Astrocyte of the cerebellum (primary cell): ENCODE data around the gene TTN.

Experiments used
- DNase-seq: peaks from one replicate; pipeline ENCODE4 v3.0.0-alpha.2; 2011; ENCODE audit warnings: low read depth
- H3K4me3 ChIP-seq: 2 replicates; pipeline ENCODE4 v1.5.1; 2011; ENCODE audit warnings: mild to moderate bottlenecking, low read depth, low read length, moderate library complexity
- in situ Hi-C: cut with HindIII; loops from 2 replicates; pipeline ENCODE4 v1.10.0; 2017; ENCODE audit warnings: low sequenced_read_pairs
- TF ChIP-seq, protein P1 (sequence below): IDR thresholded peaks from 2 replicates; pipeline ENCODE4 v1.5.1; 2012; ENCODE audit warnings: low read length, low read depth, moderate library complexity, mild to moderate bottlenecking; ENCODE audit errors: missing control alignments

TTN gene

DNA sequence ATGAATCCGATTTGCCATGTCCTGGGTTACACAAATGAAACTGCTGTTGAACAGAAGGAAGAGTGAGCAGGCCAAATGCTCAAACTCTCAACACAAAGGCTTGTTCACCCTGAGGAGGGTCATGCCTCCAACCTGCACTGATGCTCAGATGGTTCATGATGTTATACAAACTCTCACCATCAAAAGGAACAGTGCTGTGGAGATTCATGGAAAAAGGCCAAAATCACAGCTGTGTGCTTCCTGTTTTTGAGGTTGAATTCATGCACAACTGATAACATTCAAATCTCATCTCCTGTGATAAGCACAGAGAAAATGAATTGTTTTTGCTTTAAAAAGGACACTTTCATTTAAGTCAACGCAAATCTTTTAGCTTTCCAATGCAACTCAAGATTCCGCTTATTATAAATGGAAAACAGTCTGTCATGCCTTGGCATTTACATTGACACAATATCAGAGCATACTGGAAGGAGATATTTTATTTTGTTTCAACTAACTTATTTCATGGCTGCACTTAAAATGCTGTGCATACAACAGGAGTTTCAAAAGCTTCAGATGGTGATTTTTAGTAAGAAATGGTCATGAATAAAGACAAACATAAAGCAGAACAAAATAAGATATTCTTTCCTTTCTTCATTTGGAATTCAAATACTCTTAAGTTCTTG is 22.2 kb upstream of the TTN start:
- TF ChIP-seq, protein P1, sequence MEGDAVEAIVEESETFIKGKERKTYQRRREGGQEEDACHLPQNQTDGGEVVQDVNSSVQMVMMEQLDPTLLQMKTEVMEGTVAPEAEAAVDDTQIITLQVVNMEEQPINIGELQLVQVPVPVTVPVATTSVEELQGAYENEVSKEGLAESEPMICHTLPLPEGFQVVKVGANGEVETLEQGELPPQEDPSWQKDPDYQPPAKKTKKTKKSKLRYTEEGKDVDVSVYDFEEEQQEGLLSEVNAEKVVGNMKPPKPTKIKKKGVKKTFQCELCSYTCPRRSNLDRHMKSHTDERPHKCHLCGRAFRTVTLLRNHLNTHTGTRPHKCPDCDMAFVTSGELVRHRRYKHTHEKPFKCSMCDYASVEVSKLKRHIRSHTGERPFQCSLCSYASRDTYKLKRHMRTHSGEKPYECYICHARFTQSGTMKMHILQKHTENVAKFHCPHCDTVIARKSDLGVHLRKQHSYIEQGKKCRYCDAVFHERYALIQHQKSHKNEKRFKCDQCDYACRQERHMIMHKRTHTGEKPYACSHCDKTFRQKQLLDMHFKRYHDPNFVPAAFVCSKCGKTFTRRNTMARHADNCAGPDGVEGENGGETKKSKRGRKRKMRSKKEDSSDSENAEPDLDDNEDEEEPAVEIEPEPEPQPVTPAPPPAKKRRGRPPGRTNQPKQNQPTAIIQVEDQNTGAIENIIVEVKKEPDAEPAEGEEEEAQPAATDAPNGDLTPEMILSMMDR = no peak
- no peak for DNase-seq
- H3K4me3 ChIP-seq = no peak overlapping the region
- in situ Hi-C loops = no loop called here

DNA sequence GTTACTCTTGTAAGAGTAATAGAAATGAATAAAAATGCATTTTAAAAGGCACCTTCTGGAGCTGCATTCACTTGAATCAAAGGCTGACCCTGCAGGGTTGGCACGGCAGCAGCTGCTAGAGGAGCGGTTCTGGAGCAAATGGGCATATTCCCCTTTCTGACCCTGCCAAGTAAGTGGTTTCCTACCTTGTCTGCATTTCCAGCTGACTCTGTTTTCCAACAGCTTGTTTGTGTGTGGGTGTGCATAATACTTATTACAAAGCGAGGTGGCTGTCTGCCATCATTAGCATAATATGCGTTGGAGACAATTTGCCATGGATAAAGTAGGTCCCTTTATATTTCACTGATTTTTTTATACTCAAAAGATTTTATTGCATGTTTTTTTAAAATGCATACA is 21.3 kb upstream of the TTN start:
- in situ Hi-C loops = no loop called here
- TF ChIP-seq, protein P1 = no peak
- no peak overlapping the region for H3K4me3 ChIP-seq
- DNase-seq = no peak

DNA sequence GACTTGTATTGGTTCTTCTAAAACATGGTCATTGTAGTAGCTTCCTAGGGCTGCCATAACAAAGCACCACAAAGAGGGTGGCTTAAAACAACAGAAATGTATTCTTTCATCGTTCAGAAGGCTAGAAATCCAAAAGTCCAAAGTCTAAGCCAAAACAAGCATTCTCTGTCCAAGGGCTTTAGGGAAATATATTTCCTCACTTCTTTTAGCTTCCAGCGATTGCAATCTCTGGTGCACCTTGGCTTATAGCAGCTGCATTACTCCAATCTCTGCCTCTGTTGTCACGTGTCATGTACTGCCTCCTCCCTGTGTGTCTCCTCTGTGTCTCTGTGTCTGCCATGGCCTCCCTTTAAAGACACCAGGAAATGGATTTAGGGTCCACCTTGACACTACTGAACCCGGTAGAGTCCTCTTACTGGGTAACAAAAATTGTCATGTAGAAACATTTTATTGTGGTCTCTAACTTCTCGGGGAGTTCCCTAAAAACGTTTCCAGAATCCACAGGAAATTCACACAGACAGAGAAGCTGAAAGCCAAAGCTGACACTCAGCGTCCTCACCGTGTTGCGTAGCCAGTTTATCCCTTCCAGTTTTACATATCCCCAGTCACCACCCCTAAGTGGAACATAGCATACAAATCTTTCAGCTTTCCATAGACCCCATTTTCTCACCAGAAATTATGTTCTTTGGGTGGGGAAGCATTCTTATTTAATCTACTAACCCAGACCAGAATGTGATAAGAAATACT is 20.7 kb upstream of the TTN start:
- TF ChIP-seq, protein P1 = no peak
- no peak for DNase-seq
- in situ Hi-C loops = no loop called here
- no peak overlapping the region for H3K4me3 ChIP-seq

DNA sequence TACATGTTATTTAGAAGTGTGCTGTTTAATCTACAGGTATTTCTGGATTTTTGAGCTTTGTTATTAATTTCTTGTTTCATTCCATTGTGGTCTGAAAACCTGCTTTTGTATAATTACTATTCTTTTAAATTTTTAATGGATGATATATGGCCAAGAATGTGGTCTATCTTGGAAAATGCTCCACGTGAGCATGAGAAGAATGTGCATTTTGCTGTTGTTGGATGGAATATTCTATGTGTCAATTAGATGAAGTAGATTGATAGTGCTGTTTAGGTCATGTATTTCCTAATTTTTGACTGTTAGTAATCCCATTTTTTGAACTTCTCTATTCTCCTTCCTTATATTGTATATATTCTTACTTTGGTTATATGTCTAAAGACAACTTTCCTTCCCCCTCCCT is 19.9 kb upstream of the TTN start:
- H3K4me3 ChIP-seq = no peak overlapping the region
- DNase-seq = no peak
- TF ChIP-seq, protein P1 = no peak
- in situ Hi-C loops = no loop called here

DNA sequence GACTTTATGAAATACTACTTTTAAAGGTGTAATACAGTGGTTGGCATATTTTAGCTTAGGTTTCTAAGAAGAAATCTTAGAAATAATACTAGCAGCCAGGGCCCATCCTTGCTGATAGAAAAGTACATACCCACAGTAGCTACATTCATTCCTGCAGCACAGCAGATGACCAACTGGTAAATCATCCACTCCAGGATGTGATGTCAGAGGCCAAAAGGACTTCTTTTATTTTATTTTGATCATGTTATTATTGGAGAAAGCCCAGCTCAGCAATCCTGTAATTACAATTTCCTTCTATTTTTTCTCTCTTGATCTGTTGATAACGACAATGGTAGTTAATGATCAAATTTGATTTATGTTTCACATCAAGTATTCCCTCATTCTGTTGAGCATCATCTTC is 18.0 kb upstream of the TTN start:
- in situ Hi-C loops = no loop called here
- DNase-seq = no peak
- TF ChIP-seq, protein P1 = no peak
- H3K4me3 ChIP-seq = no peak overlapping the region

DNA sequence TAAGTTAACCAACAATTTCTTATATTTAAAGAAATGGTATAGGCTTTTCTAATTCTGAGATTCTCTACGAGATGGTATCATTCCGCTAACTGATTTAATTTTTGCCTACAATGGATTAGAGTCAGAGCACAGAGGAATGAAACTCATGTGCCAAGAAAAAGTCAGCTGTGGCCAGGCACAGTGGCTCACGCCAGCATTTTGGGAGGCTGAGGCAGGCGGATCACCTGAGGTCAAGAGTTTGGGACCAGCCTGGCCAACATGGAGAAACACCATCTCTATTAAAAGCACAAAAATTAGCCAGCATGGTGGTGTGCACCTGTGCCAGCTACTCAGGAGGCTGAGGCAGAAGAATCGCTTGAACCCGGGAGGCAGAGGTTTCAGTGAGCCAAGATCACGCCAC is 17.0 kb upstream of the TTN start:
- TF ChIP-seq, protein P1 = no peak
- in situ Hi-C loops = no loop called here
- no peak for DNase-seq
- H3K4me3 ChIP-seq = no peak overlapping the region
